HepG2 (cell line): ENCODE results near the gene SSBP4. TPM values are rescaled to one million over a fixed set of nuclear protein-coding genes. Genes with fewer than 3 reads are reported as not detected.
A peak's percentile ranks its signal among the peaks of the same experiment; 100 is the strongest.

ENCODE experiments used
- ARID2 ChIP-seq: sonication (generic); formaldehyde crosslinking; IDR thresholded peaks from 2 replicates; pipeline ENCODE4 v1.8.1; 2022; ENCODE audit warnings: mild to moderate bottlenecking, missing genetic modification reagents, borderline replicate concordance
- EHMT2 ChIP-seq: fragments of 200-600 bp; sonication (generic); IDR thresholded peaks from 2 replicates; pipeline ENCODE4 v1.7.0; 2017; ENCODE audit warnings: antibody characterized with exemption, low read depth, low read length, borderline replicate concordance
- HDAC2 ChIP-seq: sonication (generic); formaldehyde crosslinking; IDR thresholded peaks from 2 replicates; pipeline ENCODE4 v1.4.0; 2020; ENCODE audit warnings: missing genetic modification reagents
- HNRNPK ChIP-seq: fragments of 200-400 bp; formaldehyde crosslinking; IDR thresholded peaks from 2 replicates; pipeline ENCODE4 v1.6.1; 2018; ENCODE audit warnings: low read length, low read depth, moderate library complexity, mild to moderate bottlenecking; ENCODE audit not compliant: poor library complexity, severe bottlenecking
- TOE1 ChIP-seq: sonication (generic); formaldehyde crosslinking; IDR thresholded peaks from 2 replicates; pipeline ENCODE4 v1.4.0; 2020; ENCODE audit warnings: mild to moderate bottlenecking, missing genetic modification reagents
- XRCC5 ChIP-seq: fragments of 200-400 bp; formaldehyde crosslinking; optimal IDR thresholded peaks from 2 replicates; pipeline ENCODE3; 2017; ENCODE audit warnings: mild to moderate bottlenecking, low read length
- ZBTB38 ChIP-seq: sonication (generic); formaldehyde crosslinking; IDR thresholded peaks from 2 replicates; pipeline ENCODE4 v1.5.1; 2020; ENCODE audit warnings: mild to moderate bottlenecking, missing genetic modification reagents
- ZBTB40 ChIP-seq, 2 experiments: fragments of 450-650 bp in 1 of 2; sonication (generic) in 1 of 2; formaldehyde crosslinking in 1 of 2; IDR thresholded peaks; 2 replicates each; pipeline versions ENCODE4 v1.6.1 to v1.8.0; 2016 to 2022; ENCODE audit warnings: antibody characterized with exemption in 1 of 2, mild to moderate bottlenecking in 1 of 2, missing genetic modification reagents in 1 of 2
- ZNF276 ChIP-seq: sonication (generic); formaldehyde crosslinking; IDR thresholded peaks from 2 replicates; pipeline ENCODE4 v1.4.0; 2020; ENCODE audit warnings: mild to moderate bottlenecking, low read depth, missing genetic modification reagents
- ZNF292 ChIP-seq: sonication (generic); formaldehyde crosslinking; IDR thresholded peaks from 2 replicates; pipeline ENCODE4 v1.8.1; 2022; ENCODE audit warnings: mild to moderate bottlenecking, low read depth, missing genetic modification reagents, borderline replicate concordance
- ZNF512B ChIP-seq: sonication (generic); formaldehyde crosslinking; IDR thresholded peaks from 2 replicates; pipeline ENCODE4 v1.5.1; 2020; ENCODE audit warnings: missing genetic modification reagents, mild to moderate bottlenecking, borderline replicate concordance
- ZNF782 ChIP-seq: sonication (generic); formaldehyde crosslinking; IDR thresholded peaks from 2 replicates; pipeline ENCODE4 v1.4.0; 2020; ENCODE audit warnings: missing genetic modification reagents, mild to moderate bottlenecking, borderline replicate concordance
- ZNF878 ChIP-seq: sonication (generic); formaldehyde crosslinking; IDR thresholded peaks from 2 replicates; pipeline ENCODE4 v1.8.1; 2023; ENCODE audit warnings: mild to moderate bottlenecking, missing genetic modification reagents, moderate library complexity
- polyA plus RNA-seq, 8 experiments: library from polyadenylated mRNA; depleted of rRNA in 3 of 8; stranded (reverse) in 7 of 8; unstranded in 1 of 8; fragments of >200 nt; fragmentation: Illumina TruSeq in 4 of 8; extraction: Trizol in 4 of 8; gene quantifications; 2 replicates each; pipeline versions ENCODE4 v1.2.1 to v1.2.3, GENCODE V29; 2011 to 2016; ENCODE audit warnings: low read depth in 4 of 8, missing spikeins in 1 of 8, mixed read lengths in 1 of 8; ENCODE audit not compliant: insufficient read depth in 1 of 8
- total RNA-seq, 5 experiments: library from RNA; depleted of rRNA; stranded (reverse); fragments of >200 nt; fragmentation: Illumina TruSeq; extraction: Trizol; gene quantifications; 2 replicates each; pipeline ENCODE4 v1.2.3, GENCODE V29; 2016; ENCODE audit warnings: low read depth in 1 of 5

Gene SSBP4
- total and polyA plus RNA-seq, 2 of the 13 experiments (the other 11 are each of a cell fraction or from before 2014, with no cell fraction given), result 20.8 to 39.5 TPM

- TF ChIP-seq ZNF782 (no peak), EHMT2 (no peak), ZNF292 (CRISPR knock-in tag) (no peak), ZNF512B (0 out of 2 replicates have a peak, but pooled peaks have one; percentile 8), ZNF276 (CRISPR knock-in tag) (no peak), ZBTB38 (CRISPR knock-in tag) (peak; percentile 72; the same call in 1 of the 2 replicates), ZNF878 (CRISPR knock-in tag) (no peak), ZBTB40 (IDR thresholded peaks at IDR 0.05) (no peak), ZBTB40 (CRISPR knock-in tag; IDR thresholded peaks at IDR 0.05) (no peak), ARID2 (CRISPR knock-in tag) (no peak), TOE1 (no peak), XRCC5 (no peak), HNRNPK (no peak), HDAC2 (no peak)
Measured at GRCh38 chr19:18418029-18418482, 1.1 kb upstream of the SSBP4 start (continued).
